ENCODE measurements around the gene SLC30A10. TPM values are rescaled to one million over a fixed set of nuclear protein-coding genes. Genes with fewer than 3 reads are reported as not detected.
"Not testable (repeated sequence)": the region's sequence is repeated elsewhere in the genome, so short reads cannot be mapped to it uniquely, and the experiment has no call there.

SLC30A10 gene
- total RNA-seq, 2 donors from 2014 or later = not detected

- no peak for DNase-seq
- Mint-ChIP-seq H3K36me3 (ENCODE audit: insufficient read depth in 2 of 2) (no peaks in the 10 kb centered on the region), H3K27ac (no peak overlapping the region), H3K27me3 (ENCODE audit: low read depth) (no peaks in the 10 kb centered on the region), H3K4me1 (ENCODE audit: low read depth) (no peaks in the 10 kb centered on the region), H3K9me3 (no peaks in the 10 kb centered on the region), H3K4me3 (no peak overlapping the region)
- no peak for ATAC-seq (replicated peaks in 1 of 2)
Observed at GRCh38 chr1:219917281-219917680, 11.1 kb downstream of the SLC30A10 start.

- no peak overlapping the region for H3K4me3 Mint-ChIP-seq
- no peak for ATAC-seq (replicated peaks in 1 of 2)
- no peaks in the 10 kb centered on the region for H3K4me1 Mint-ChIP-seq (ENCODE audit: low read depth)
- no peaks in the 10 kb centered on the region for H3K9me3 Mint-ChIP-seq
- no peak for DNase-seq
- H3K36me3 Mint-ChIP-seq (ENCODE audit: insufficient read depth in 2 of 2) = no peaks in the 10 kb centered on the region
- H3K27ac Mint-ChIP-seq = no peak overlapping the region
- H3K27me3 Mint-ChIP-seq (ENCODE audit: low read depth) = no peaks in the 10 kb centered on the region
Observed at GRCh38 chr1:219916257-219916656, 12.1 kb downstream of the SLC30A10 start.

GRCh38 chr1:219913005-219913770 lies 15.2 kb downstream of the SLC30A10 start:
- Mint-ChIP-seq H3K27ac (no peak overlapping the region), H3K27me3 (ENCODE audit: low read depth) (no peaks in the 10 kb centered on the region), H3K4me1 (ENCODE audit: low read depth) (no peaks in the 10 kb centered on the region), H3K9me3 (no peaks in the 10 kb centered on the region), H3K36me3 (ENCODE audit: insufficient read depth in 2 of 2) (no peaks in the 10 kb centered on the region), H3K4me3 (no peak overlapping the region)
- ATAC-seq (replicated peaks in 1 of 2) (no peak), DNase-seq (no peak)

GRCh38 chr1:219910716-219911115 lies 17.6 kb downstream of the SLC30A10 start:
- Mint-ChIP-seq H3K4me1 (ENCODE audit: low read depth) (no peaks in the 10 kb centered on the region), H3K27ac (no peak overlapping the region), H3K27me3 (ENCODE audit: low read depth) (peaks cover 9% of the 10 kb centered on the region), H3K36me3 (ENCODE audit: insufficient read depth in 2 of 2) (no peaks in the 10 kb centered on the region), H3K9me3 (no peaks in the 10 kb centered on the region), H3K4me3 (no peak overlapping the region)
- ATAC-seq (replicated peaks in 1 of 2) (no peak), DNase-seq (no peak)

GRCh38 chr1:219909476-219909875 lies 18.9 kb downstream of the SLC30A10 start:
- H3K27ac Mint-ChIP-seq = no peak overlapping the region
- ATAC-seq (replicated peaks in 1 of 2) = no peak

GRCh38 chr1:219908170-219908569 lies 20.2 kb downstream of the SLC30A10 start:
- H3K9me3 Mint-ChIP-seq = no peaks in the 10 kb centered on the region
- H3K4me3 Mint-ChIP-seq = no peak overlapping the region
- no peak for ATAC-seq (replicated peaks in 1 of 2)
- H3K27me3 Mint-ChIP-seq (ENCODE audit: low read depth) = peaks cover 9% of the 10 kb centered on the region
- no peaks in the 10 kb centered on the region for H3K36me3 Mint-ChIP-seq (ENCODE audit: insufficient read depth in 2 of 2)
- H3K4me1 Mint-ChIP-seq (ENCODE audit: low read depth) = no peaks in the 10 kb centered on the region
- no peak for DNase-seq
- H3K27ac Mint-ChIP-seq = no peak overlapping the region

More at GRCh38 chr1:219909476-219909875, 18.9 kb downstream of the SLC30A10 start:
- H3K36me3 Mint-ChIP-seq (ENCODE audit: insufficient read depth in 2 of 2) = no peaks in the 10 kb centered on the region
- no peaks in the 10 kb centered on the region for H3K4me1 Mint-ChIP-seq (ENCODE audit: low read depth)
- H3K27me3 Mint-ChIP-seq (ENCODE audit: low read depth) = peaks cover 9% of the 10 kb centered on the region
- H3K4me3 Mint-ChIP-seq = no peak overlapping the region
- no peak for DNase-seq
- H3K9me3 Mint-ChIP-seq = no peaks in the 10 kb centered on the region

GRCh38 chr1:219907772-219908070 lies 20.6 kb downstream of the SLC30A10 start:
- DNase-seq = no peak
- Mint-ChIP-seq H3K4me1 (ENCODE audit: low read depth) (no peaks in the 10 kb centered on the region), H3K9me3 (no peaks in the 10 kb centered on the region), H3K36me3 (ENCODE audit: insufficient read depth in 2 of 2) (no peaks in the 10 kb centered on the region), H3K4me3 (no peak overlapping the region), H3K27ac (no peak overlapping the region), H3K27me3 (ENCODE audit: low read depth) (peaks cover 9% of the 10 kb centered on the region)
- no peak for ATAC-seq (replicated peaks in 1 of 2)

- H3K4me1 Mint-ChIP-seq (ENCODE audit: low read depth) = no peaks in the 10 kb centered on the region
- ATAC-seq (replicated peaks in 1 of 2) = no peak
- H3K9me3 Mint-ChIP-seq = no peaks in the 10 kb centered on the region
- H3K36me3 Mint-ChIP-seq (ENCODE audit: insufficient read depth in 2 of 2) = no peaks in the 10 kb centered on the region
- no peak overlapping the region for H3K4me3 Mint-ChIP-seq
- peaks cover 9% of the 10 kb centered on the region for H3K27me3 Mint-ChIP-seq (ENCODE audit: low read depth)
- no peak for DNase-seq
- H3K27ac Mint-ChIP-seq = no peak overlapping the region
Observed at GRCh38 chr1:219906924-219907771, 21.2 kb downstream of the SLC30A10 start.

- not testable (repeated sequence) for DNase-seq; H3K4me3 Mint-ChIP-seq; H3K27ac Mint-ChIP-seq; ATAC-seq (replicated peaks in 1 of 2); H3K36me3 Mint-ChIP-seq (ENCODE audit: insufficient read depth in 2 of 2); H3K9me3 Mint-ChIP-seq; H3K27me3 Mint-ChIP-seq (ENCODE audit: low read depth); H3K4me1 Mint-ChIP-seq (ENCODE audit: low read depth)
Observed at GRCh38 chr1:219906565-219906923, 21.8 kb downstream of the SLC30A10 start.

GRCh38 chr1:219905524-219905923 lies 22.8 kb downstream of the SLC30A10 start:
- ATAC-seq (replicated peaks in 1 of 2) = no peak
- no peaks in the 10 kb centered on the region for H3K4me1 Mint-ChIP-seq (ENCODE audit: low read depth)
- no peak overlapping the region for H3K4me3 Mint-ChIP-seq

GRCh38 chr1:219904934-219905333 lies 23.4 kb downstream of the SLC30A10 start:
- peaks cover 15% of the 10 kb centered on the region for H3K27me3 Mint-ChIP-seq (ENCODE audit: low read depth)
- ATAC-seq (replicated peaks in 1 of 2) = no peak
- no peak for DNase-seq
- H3K4me3 Mint-ChIP-seq = no peak overlapping the region
- no peaks in the 10 kb centered on the region for H3K9me3 Mint-ChIP-seq
- H3K27ac Mint-ChIP-seq = no peak overlapping the region
- no peaks in the 10 kb centered on the region for H3K36me3 Mint-ChIP-seq (ENCODE audit: insufficient read depth in 2 of 2)
- H3K4me1 Mint-ChIP-seq (ENCODE audit: low read depth) = no peaks in the 10 kb centered on the region

More at GRCh38 chr1:219905524-219905923, 22.8 kb downstream of the SLC30A10 start:
- H3K27ac Mint-ChIP-seq = no peak overlapping the region
- H3K9me3 Mint-ChIP-seq = no peaks in the 10 kb centered on the region
- no peak for DNase-seq
- H3K27me3 Mint-ChIP-seq (ENCODE audit: low read depth) = peaks cover 9% of the 10 kb centered on the region
- H3K36me3 Mint-ChIP-seq (ENCODE audit: insufficient read depth in 2 of 2) = no peaks in the 10 kb centered on the region

GRCh38 chr1:219903353-219903871 lies 24.9 kb downstream of the SLC30A10 start:
- Mint-ChIP-seq H3K4me1 (ENCODE audit: low read depth) (no peaks in the 10 kb centered on the region), H3K4me3 (no peak overlapping the region), H3K9me3 (no peaks in the 10 kb centered on the region), H3K27me3 (ENCODE audit: low read depth) (peaks cover 21% of the 10 kb centered on the region), H3K36me3 (ENCODE audit: insufficient read depth in 2 of 2) (no peaks in the 10 kb centered on the region), H3K27ac (no peak overlapping the region)
- no peak for DNase-seq
- ATAC-seq (replicated peaks in 1 of 2) = no peak

GRCh38 chr1:219902951-219903350 lies 25.4 kb downstream of the SLC30A10 start:
- Mint-ChIP-seq H3K9me3 (no peaks in the 10 kb centered on the region), H3K4me1 (ENCODE audit: low read depth) (no peaks in the 10 kb centered on the region), H3K36me3 (ENCODE audit: insufficient read depth in 2 of 2) (no peaks in the 10 kb centered on the region), H3K27ac (no peak overlapping the region), H3K27me3 (ENCODE audit: low read depth) (peaks cover 21% of the 10 kb centered on the region), H3K4me3 (no peak overlapping the region)
- ATAC-seq (replicated peaks in 1 of 2) = no peak
- DNase-seq = no peak
